Activated CD4-positive, alpha-beta memory T cell treated with anti-CD3 and anti-CD28 coated beads, Interleukin-2, amount 10 ng/mL, durations not matched to agents 7 days and 5 days (primary cell): Measurements from ENCODE around the gene RNF125. TPM values are rescaled to one million over a fixed set of nuclear protein-coding genes. Genes with fewer than 3 reads are reported as not detected.

ENCODE experiments used
- CTCF ChIA-PET: fragments of 350-600 bp; sonication (Branson Sonifier 250); formaldehyde crosslinking; loops from one replicate; lab custom pipeline; 2021; ENCODE audit warnings: antibody characterized with exemption, inconsistent platforms; lab: Charles Lee
- POLR2A ChIA-PET: fragments of 350-600 bp; sonication (Branson Sonifier 250); formaldehyde crosslinking; loops from one replicate; lab custom pipeline; 2021; ENCODE audit warnings: antibody characterized with exemption; lab: Charles Lee
- DNase-seq: peaks from one replicate; pipeline ENCODE4 v3.0.0-alpha.2; 2020
- H3K27ac Mint-ChIP-seq: one replicate; pipeline ENCODE4 v1.8.0; 2021; ENCODE audit warnings: mild to moderate bottlenecking, mixed read lengths
- H3K27me3 Mint-ChIP-seq: one replicate; pipeline ENCODE4 v1.8.0; 2021; ENCODE audit warnings: mixed read lengths
- H3K36me3 Mint-ChIP-seq: one replicate; pipeline ENCODE4 v1.8.0; 2021; ENCODE audit warnings: low read depth, mixed read lengths
- H3K4me1 Mint-ChIP-seq: one replicate; pipeline ENCODE4 v1.8.0; 2021; ENCODE audit warnings: mixed read lengths
- H3K4me3 Mint-ChIP-seq: one replicate; pipeline ENCODE4 v1.8.0; 2021; ENCODE audit warnings: mild to moderate bottlenecking, mixed read lengths
- H3K9me3 Mint-ChIP-seq: one replicate; pipeline ENCODE4 v1.8.0; 2021; ENCODE audit warnings: mixed read lengths
- total RNA-seq, 2 experiments: library from RNA; stranded (reverse); gene quantifications; one replicate each; pipeline ENCODE4 v1.2.3, GENCODE V29; 2021

RNF125 gene
- 10 to 100 TPM; 43.8 to 48.4 TPM for total RNA-seq

DNA sequence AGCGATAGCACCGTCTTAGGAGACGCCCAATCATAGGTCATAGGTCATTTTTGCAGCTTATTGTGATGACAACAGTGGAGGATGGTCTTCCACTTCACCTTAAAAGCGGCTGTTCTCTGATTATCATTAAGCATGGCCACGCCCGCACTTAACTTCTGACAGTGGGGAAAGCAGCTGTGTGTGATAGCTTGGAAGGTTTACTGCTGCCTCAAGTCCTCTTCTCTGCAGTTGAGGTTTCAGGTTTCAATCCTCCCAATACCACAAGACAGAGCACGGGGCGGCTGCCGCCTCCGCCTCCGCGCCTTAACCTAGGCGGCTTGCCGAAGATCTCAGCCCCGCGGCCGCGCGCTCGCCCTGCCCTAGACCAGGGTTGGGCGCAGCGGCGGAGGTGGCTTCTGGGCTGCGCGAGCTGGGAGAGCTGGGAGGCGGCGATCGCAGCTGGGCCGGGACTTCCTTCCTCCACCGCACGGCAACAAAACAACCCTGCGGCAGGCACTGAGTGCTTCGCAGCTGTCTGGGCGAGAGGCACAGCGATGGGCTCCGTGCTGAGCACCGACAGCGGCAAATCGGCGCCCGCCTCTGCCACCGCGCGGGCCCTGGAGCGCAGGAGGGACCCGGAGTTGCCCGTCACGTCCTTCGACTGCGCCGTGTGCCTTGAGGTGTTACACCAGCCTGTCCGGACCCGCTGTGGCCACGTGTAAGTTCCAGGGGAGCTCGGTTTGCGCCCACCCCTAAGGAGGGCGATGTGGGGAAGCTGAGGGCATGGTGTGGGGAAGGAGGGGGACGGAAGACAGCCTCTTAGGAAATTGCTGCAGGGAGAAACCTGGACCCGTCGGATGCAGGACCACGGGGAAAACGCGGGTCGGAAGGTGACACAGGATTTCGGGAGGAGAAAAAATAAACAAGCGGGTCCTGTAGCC, at the start of gene RNF125:
Gene RNF125, plus strand, starts transcription at position 495 of the 920 bp plus-strand sequence. Its CDS starts 39 bp downstream, at position 534.
- peaks cover 33% of the 10 kb centered on the region for H3K36me3 Mint-ChIP-seq
- no peaks in the 10 kb centered on the region for H3K9me3 Mint-ChIP-seq
- peaks cover 53% of the 10 kb centered on the region for H3K4me1 Mint-ChIP-seq
- POLR2A ChIA-PET = interaction anchor here (0.6 to 6.2 kb wide), 34 partner anchors 8 to 121 kb away, joined by 3 to 182 read pairs (median 7); partner anchors contain the start of genes RNF138 and TRAPPC8
- CTCF ChIA-PET = interaction anchor here (0.7 to 6.7 kb wide), 22 partner anchors 8 to 139 kb away, joined by 3 to 64 read pairs (median 6); partner anchors contain the start of genes RNF138 and TRAPPC8
- no peaks in the 10 kb centered on the region for H3K27me3 Mint-ChIP-seq
- peak within 1 kb of the TSS; percentile 90 for H3K4me3 Mint-ChIP-seq
- peak within 1 kb of the TSS; percentile 99 for H3K27ac Mint-ChIP-seq
- peak; percentile 94 for DNase-seq

DNA sequence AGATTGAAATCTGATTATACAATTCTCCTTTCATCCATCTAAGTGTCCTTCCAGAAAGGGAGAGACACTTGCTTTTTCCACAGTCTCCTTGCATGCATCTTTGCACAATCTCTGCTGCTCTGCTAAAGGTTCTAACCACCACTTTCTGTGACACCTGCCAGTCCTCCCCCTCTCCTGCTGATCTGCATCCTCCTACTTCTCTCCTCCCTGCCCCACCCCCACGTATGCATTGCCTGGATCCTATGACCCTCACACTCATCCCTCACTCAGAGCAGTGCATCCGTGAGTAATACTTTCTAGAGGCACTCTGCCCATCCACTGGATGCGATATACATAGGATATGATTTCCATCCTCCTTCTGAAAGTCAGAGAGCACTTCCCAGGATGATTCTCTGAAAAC, 48.0 kb upstream of the RNF125 start:
- no peak for DNase-seq
- Mint-ChIP-seq H3K27me3 (peaks cover 2% of the 10 kb centered on the region), H3K4me3 (no peak overlapping the region), H3K4me1 (no peaks in the 10 kb centered on the region), H3K9me3 (peaks cover 21% of the 10 kb centered on the region), H3K36me3 (peaks cover 7% of the 10 kb centered on the region), H3K27ac (no peak overlapping the region)
- ChIA-PET CTCF (no interaction called here), POLR2A (no interaction called here)

DNA sequence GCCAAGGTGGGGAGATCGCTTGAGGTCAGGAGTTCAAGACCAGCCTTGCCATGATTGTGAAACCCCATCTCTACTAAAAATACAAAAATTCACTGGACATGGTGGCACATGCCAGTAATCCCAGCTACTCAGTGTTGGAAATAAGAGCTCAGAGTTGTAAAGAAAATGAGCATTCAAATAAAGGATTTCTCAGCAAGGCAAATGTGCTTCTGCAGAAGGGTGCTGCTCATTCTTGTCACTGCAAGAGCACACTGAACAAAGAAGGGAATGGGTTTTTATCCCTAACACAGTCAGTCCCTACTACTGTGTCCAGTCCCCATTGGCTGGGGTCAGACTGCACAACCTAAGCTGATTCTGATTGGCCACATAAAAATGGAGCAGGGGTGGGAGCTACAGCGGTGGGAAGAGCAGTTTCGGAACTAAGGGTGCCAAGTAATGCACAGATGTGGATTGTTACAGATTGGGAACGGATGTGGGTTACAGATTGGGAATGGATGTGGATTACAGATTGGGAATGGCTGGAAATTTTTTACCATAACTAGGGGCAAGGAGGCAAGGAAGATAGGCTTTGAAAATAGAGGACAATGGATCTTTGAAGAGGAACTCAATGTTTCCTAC, 44.6 kb upstream of the RNF125 start:
- Mint-ChIP-seq H3K4me1 (no peaks in the 10 kb centered on the region), H3K27ac (no peak overlapping the region), H3K36me3 (peaks cover 7% of the 10 kb centered on the region), H3K9me3 (peaks cover 31% of the 10 kb centered on the region), H3K4me3 (no peak overlapping the region), H3K27me3 (no peaks in the 10 kb centered on the region)
- ChIA-PET CTCF (no interaction called here), POLR2A (interaction anchor here (0.6 kb wide), 1 partner anchor 63 kb away, joined by 4 read pairs; no protein-coding TSS in a partner anchor)
- no peak for DNase-seq

DNA sequence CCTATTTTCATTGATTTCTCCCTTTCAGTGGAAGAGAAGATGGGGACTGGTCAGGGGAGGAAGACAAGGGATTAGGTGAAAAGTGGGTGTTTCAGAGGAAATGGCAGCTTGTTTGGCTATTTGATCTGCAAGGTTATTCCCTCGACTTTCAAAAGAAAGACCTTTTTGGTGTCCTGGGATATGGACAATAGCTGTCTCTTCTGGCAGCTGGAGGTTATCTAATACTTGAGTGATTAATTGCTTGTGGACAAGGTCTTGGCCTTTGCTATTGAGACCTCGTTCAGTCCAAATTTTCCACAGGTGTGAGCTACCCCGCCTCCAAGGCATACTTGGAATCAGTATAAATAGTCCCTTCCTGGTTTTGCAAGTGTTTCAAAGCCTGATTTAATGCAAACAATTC, 42.4 kb upstream of the RNF125 start:
- ChIA-PET CTCF (interaction anchor here (0.6 to 2.4 kb wide), 6 partner anchors 11 to 156 kb away, joined by 3 to 13 read pairs (median 4); partner anchors contain the start of genes RNF125 and TRAPPC8), POLR2A (interaction anchor here (1.6 kb wide), 1 partner anchor 43 kb away, joined by 3 read pairs; the partner anchor contains the start of gene RNF125)
- no peak overlapping the region for H3K27ac Mint-ChIP-seq
- peaks cover 31% of the 10 kb centered on the region for H3K9me3 Mint-ChIP-seq
- no peaks in the 10 kb centered on the region for H3K4me1 Mint-ChIP-seq
- H3K36me3 Mint-ChIP-seq = peaks cover 10% of the 10 kb centered on the region
- no peaks in the 10 kb centered on the region for H3K27me3 Mint-ChIP-seq
- no peak for DNase-seq
- no peak overlapping the region for H3K4me3 Mint-ChIP-seq

DNA sequence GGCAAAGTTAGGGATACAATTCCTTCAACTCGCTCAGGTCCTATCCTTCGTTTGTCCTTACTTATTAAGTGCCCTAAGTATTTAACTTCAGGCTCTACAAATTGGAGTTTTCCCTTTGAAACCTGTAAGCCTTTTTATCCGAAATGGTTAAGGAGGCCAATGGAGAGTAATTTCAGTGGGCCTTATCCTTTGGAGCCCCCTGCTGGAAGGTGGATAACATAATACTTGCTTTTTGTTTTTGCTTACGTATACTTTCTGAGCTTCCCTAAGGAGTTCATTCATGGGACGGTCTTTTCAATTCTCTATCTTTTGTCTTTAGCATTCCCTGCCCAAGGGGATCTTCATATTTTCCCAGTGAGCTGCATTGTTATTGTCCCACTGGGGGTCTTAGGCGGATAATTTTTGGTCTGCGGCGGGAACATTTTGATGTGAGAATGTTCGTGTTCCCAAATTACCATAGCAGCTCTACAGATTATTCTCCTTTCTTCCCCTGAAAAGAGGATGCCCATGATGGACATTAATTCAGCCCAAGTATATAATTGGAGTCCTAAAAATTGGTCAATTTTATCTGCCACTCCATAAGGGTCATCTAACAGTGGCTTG, 41.3 kb upstream of the RNF125 start:
- Mint-ChIP-seq H3K9me3 (peaks cover 31% of the 10 kb centered on the region), H3K27me3 (no peaks in the 10 kb centered on the region), H3K27ac (no peak overlapping the region), H3K4me3 (no peak overlapping the region), H3K4me1 (no peaks in the 10 kb centered on the region), H3K36me3 (peaks cover 10% of the 10 kb centered on the region)
- ChIA-PET POLR2A (interaction anchor here (0.9 to 1.6 kb wide), 2 partner anchors 42 to 114 kb away, joined by 3 read pairs; partner anchors contain the start of genes RNF125 and RNF138), CTCF (interaction anchor here (0.6 to 2.4 kb wide), 13 partner anchors 9 to 1907 kb away, joined by 3 to 13 read pairs (median 3); partner anchors contain the start of genes RNF125 and TRAPPC8)
- peak; percentile 25 for DNase-seq

DNA sequence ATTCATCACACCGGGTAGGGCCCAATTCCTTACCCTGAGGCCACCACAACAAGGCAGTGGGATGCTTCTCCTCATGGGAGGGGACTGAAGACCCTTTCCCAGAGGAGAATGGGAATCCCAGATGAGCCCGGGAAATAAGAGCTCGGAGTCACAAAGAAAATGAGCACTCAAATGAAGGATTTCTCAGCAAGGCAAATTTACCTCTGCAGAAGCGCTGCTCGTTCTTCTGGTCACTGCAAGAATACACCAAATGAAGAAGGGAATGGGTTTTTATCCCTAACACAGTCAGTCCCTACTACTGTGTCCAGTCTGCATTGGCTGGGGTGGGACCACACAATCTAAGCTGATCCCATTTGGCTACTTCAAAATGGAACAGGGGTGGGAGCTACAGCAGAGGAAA, 40.0 kb upstream of the RNF125 start:
- Mint-ChIP-seq H3K27me3 (no peaks in the 10 kb centered on the region), H3K4me3 (no peak overlapping the region), H3K27ac (no peak overlapping the region), H3K4me1 (peaks cover 6% of the 10 kb centered on the region), H3K36me3 (peaks cover 10% of the 10 kb centered on the region), H3K9me3 (peaks cover 28% of the 10 kb centered on the region)
- CTCF ChIA-PET = interaction anchor here (2.2 kb wide), 1 partner anchor 11 kb away, joined by 6 read pairs; no protein-coding TSS in a partner anchor
- DNase-seq = no peak
- POLR2A ChIA-PET = no interaction called here

DNA sequence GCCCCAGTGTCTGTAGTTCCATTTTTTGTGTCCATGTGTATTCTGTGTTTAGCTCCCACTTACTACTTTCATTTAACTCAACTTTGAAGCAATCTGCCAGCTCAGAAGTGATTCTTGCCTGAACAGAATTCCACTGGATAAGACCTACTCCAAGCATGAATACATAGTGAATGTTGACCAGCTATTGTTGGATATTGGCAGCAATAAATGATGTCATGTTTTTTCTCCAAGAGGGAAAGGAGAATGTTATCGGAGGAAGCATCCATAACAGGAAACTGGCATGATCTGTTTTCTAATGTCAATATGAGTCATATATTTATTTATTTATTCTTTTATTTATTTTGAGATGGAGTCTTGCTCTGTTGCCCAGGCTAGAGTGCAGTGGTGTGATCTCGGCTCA, 38.9 kb upstream of the RNF125 start:
- Mint-ChIP-seq H3K4me1 (peaks cover 12% of the 10 kb centered on the region), H3K27ac (no peak overlapping the region), H3K4me3 (no peak overlapping the region), H3K27me3 (no peaks in the 10 kb centered on the region), H3K9me3 (peaks cover 18% of the 10 kb centered on the region), H3K36me3 (peaks cover 4% of the 10 kb centered on the region)
- ChIA-PET POLR2A (interaction anchor here (1.2 kb wide), 1 partner anchor 39 kb away, joined by 3 read pairs; the partner anchor contains the start of gene RNF125), CTCF (interaction anchor here (0.7 kb wide), 1 partner anchor 92 kb away, joined by 3 read pairs; no protein-coding TSS in a partner anchor)
- DNase-seq = no peak

DNA sequence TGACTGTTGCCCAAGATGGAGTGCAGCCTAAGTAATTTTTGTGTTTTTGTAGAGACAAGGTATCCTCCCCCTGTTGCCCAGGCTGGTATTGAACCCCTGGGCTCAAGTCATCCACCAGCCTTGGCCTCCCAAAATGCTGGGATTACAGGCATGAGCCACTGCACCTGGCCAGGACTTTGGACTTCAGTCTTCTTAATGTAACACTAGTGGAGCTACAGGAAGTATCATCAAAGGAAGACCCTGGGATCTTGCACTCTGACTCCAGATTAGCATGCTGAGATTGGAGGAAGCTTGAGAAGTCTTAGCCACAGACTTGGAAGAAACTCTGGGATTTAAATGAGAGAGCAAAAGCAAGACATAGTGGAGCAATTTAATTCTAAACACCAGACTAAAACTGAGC, 37.8 kb upstream of the RNF125 start:
- Mint-ChIP-seq H3K4me1 (peaks cover 12% of the 10 kb centered on the region), H3K4me3 (no peak overlapping the region), H3K27ac (no peak overlapping the region), H3K36me3 (peaks cover 4% of the 10 kb centered on the region), H3K27me3 (no peaks in the 10 kb centered on the region), H3K9me3 (peaks cover 11% of the 10 kb centered on the region)
- ChIA-PET CTCF (no interaction called here), POLR2A (no interaction called here)
- DNase-seq = no peak

DNA sequence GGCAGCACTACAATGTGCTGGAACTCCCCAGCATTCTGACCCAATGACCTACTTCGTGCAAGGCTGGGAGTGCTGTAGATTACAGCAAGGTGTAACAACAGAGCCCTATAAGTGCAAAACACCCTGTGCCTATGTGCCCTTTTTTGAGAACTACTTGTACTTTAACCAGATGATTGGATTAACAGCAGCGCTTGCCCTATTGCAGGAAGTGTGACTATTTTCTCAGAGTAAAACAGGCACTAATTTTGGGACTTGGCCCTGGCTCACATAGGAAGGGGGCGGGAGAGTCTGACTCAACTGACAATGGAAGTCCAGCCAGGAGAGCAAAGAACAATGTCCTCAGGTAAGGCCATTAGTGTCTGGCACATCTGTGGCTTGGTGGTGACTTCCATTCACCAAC, 35.6 kb upstream of the RNF125 start:
- CTCF ChIA-PET = no interaction called here
- no peak for DNase-seq

DNA sequence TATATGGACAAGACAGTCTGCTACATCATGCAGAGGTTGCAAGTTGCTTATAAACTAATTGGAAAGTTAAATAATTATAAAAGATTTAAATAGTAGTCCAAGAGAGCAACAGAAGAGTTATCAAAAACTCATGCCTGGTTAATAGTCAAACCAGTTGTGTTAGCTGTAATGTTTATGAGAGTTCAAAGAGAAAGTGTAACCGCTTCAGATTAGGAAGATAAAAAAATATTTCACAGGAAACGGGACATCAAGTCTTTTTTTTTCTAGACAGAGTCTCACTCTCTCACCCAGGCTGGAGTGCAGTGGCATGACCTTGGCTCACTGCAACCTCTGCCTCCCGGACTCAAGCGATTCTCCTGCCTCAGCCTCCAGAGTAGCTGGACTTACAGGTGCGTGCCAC, 34.6 kb upstream of the RNF125 start:
- no peak overlapping the region for H3K27ac Mint-ChIP-seq
- no peaks in the 10 kb centered on the region for H3K27me3 Mint-ChIP-seq
- no peak for DNase-seq
- ChIA-PET POLR2A (interaction anchor here (1.1 to 1.6 kb wide), 3 partner anchors 35 to 57 kb away, joined by 3 to 7 read pairs (median 4); partner anchors contain the start of gene RNF125), CTCF (interaction anchor here (0.5 kb wide), 1 partner anchor 63 kb away, joined by 3 read pairs; no protein-coding TSS in a partner anchor)
- peaks cover 12% of the 10 kb centered on the region for H3K4me1 Mint-ChIP-seq
- H3K9me3 Mint-ChIP-seq = peaks cover 3% of the 10 kb centered on the region
- H3K4me3 Mint-ChIP-seq = no peak overlapping the region
- peaks cover 4% of the 10 kb centered on the region for H3K36me3 Mint-ChIP-seq

More for the DNA sequence above, 35.6 kb upstream of the RNF125 start:
- H3K27ac Mint-ChIP-seq = no peak overlapping the region
- H3K4me1 Mint-ChIP-seq = peaks cover 12% of the 10 kb centered on the region
- H3K4me3 Mint-ChIP-seq = no peak overlapping the region
- peaks cover 4% of the 10 kb centered on the region for H3K36me3 Mint-ChIP-seq
- H3K27me3 Mint-ChIP-seq = no peaks in the 10 kb centered on the region
- peaks cover 7% of the 10 kb centered on the region for H3K9me3 Mint-ChIP-seq
- POLR2A ChIA-PET = interaction anchor here (1.1 kb wide), 1 partner anchor 36 kb away, joined by 4 read pairs; the partner anchor contains the start of gene RNF125

DNA sequence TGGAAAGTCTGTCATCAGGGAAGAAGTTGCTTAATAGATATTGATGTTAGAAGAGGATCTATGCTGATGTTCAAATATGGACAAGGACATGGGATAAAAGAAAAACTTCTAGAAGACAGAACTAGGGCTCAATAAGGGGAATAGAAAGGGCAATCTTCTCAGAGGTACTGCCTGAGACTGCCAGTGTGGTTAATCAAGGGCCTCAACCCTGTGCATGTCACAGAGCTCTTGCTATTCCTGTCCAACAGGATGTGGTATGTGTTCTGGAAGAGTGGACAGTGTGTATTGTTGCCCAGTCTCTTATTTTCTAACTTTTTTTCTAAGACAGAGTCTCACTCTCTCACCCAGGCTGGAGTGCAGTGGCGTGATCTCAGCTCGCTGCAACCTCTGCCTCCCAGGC, 27.8 kb upstream of the RNF125 start:
- ChIA-PET CTCF (no interaction called here), POLR2A (no interaction called here)
- Mint-ChIP-seq H3K4me3 (no peak overlapping the region), H3K4me1 (no peaks in the 10 kb centered on the region), H3K9me3 (no peaks in the 10 kb centered on the region), H3K27me3 (peaks cover 2% of the 10 kb centered on the region), H3K36me3 (no peaks in the 10 kb centered on the region), H3K27ac (no peak overlapping the region)
- no peak for DNase-seq

DNA sequence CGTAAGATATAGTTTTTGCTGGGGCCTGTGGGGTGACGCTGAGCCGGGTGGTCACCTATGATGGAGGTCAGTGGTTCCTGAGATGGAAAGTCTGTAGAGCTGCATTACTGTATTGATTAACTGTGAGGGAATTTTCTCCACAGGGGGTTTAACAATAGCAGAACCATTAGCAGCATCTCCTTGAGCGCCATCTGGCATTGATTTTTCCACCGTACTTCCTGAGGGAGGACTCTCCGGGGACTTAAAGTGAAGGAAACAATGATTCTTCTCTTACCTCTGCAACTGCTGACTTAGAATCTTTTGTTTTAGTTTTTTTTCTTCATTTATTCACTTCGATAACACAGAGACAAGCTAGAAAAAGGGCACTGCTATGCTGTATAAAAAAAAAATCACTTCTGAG, 22.6 kb upstream of the RNF125 start:
- Mint-ChIP-seq H3K27me3 (peaks cover 2% of the 10 kb centered on the region), H3K36me3 (no peaks in the 10 kb centered on the region), H3K4me3 (no peak overlapping the region), H3K27ac (no peak overlapping the region), H3K4me1 (no peaks in the 10 kb centered on the region), H3K9me3 (no peaks in the 10 kb centered on the region)
- no peak for DNase-seq
- POLR2A ChIA-PET = no interaction called here
- CTCF ChIA-PET = interaction anchor here (0.7 kb wide), 1 partner anchor 162 kb away, joined by 3 read pairs; no protein-coding TSS in a partner anchor
